ENCODE measurements around the gene RUNX1. TPM values are rescaled to one million over a fixed set of nuclear protein-coding genes. Genes with fewer than 3 reads are reported as not detected.
"Not testable (repeated sequence)": the region's sequence is repeated elsewhere in the genome, so short reads cannot be mapped to it uniquely, and the experiment has no call there.

RUNX1 gene
- total and polyA plus RNA-seq, 7 experiments from 2014 or later, result 27.9 to 154 (median 85.1) TPM

GRCh38 chr21:34994766-34995631, 54.1 kb downstream of the RUNX1 start:
- H3K36me3 Mint-ChIP-seq, result peaks cover 0 to 30% (median 12%) of the 10 kb centered on the region in 5 donors
- Histone ChIP-seq H3K27ac (ENCODE audit: low read depth, low read length) (no peak overlapping the region), H3K9me3 (ENCODE audit: control insufficient read depth in 2 of 3, low read length in 3 of 3) (no peaks in the 10 kb centered on the region), H3K4me3 (ENCODE audit: low read length) (no peak overlapping the region), H3K36me3 (ENCODE audit: control insufficient read depth in 2 of 3, insufficient read depth in 3 of 3, low read length in 3 of 3) (peaks cover 0 to 17% (median 0%) of the 10 kb centered on the region in 3 experiments), H3K4me1 (ENCODE audit: control insufficient read depth in 2 of 2, insufficient read depth in 2 of 2, low read length in 2 of 2) (peaks cover 23 to 53% of the 10 kb centered on the region in 2 donors), H3K27me3 (ENCODE audit: control insufficient read depth in 2 of 2, insufficient read depth in 2 of 2, low read length in 2 of 2) (no peaks in the 10 kb centered on the region)
- no peak overlapping the region for H3K4me3 Mint-ChIP-seq
- H3K9me3 Mint-ChIP-seq, result no peaks in the 10 kb centered on the region
- peaks cover 46 to 70% (median 63%) of the 10 kb centered on the region in 7 donors for H3K4me1 Mint-ChIP-seq
- ChIA-PET POLR2A (interaction anchor here (0.6 to 0.8 kb wide), 3 partner anchors 13 to 56 kb away, joined by 3 to 4 read pairs (median 3); no protein-coding TSS in a partner anchor), CTCF (no interaction called here)
- DNase-seq, result no peak
- H3K27ac Mint-ChIP-seq, result peak overlapping the region in 2 of 9 donors; percentile 78 to 90
- intact Hi-C loops (cut with micrococcal nuclease), result no loop called here
- ATAC-seq, result peak; percentile 73
- H3K27me3 Mint-ChIP-seq, result no peaks in the 10 kb centered on the region

DNA sequence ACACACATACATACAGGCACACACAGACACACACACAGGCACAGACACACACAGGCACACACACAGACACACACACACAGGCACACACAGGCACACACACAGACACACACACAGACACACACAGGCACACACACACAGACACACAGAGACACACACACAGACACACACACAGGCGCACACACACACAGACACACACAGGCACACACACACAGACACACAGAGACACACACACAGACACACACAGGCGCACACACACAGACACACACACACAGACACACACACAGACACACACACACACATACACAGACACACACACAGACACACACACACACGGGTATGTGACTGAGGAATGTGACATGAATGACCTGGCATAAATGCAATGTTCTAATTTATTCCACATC, 55.6 kb downstream of the RUNX1 start:
- Histone ChIP-seq H3K4me1 (ENCODE audit: control insufficient read depth in 2 of 2, insufficient read depth in 2 of 2, low read length in 2 of 2) (peaks cover 34 to 57% of the 10 kb centered on the region in 2 donors), H3K36me3 (ENCODE audit: control insufficient read depth in 2 of 3, insufficient read depth in 3 of 3, low read length in 3 of 3) (peaks cover 0 to 12% (median 0%) of the 10 kb centered on the region in 3 experiments)
- peaks cover 0 to 26% (median 4%) of the 10 kb centered on the region in 5 donors for H3K36me3 Mint-ChIP-seq
- H3K9me3 Mint-ChIP-seq; H3K27ac ChIP-seq (ENCODE audit: low read depth, low read length); H3K4me3 Mint-ChIP-seq; ATAC-seq; CTCF ChIA-PET; H3K9me3 ChIP-seq (ENCODE audit: control insufficient read depth in 2 of 3, low read length in 3 of 3); H3K27me3 ChIP-seq (ENCODE audit: control insufficient read depth in 2 of 2, insufficient read depth in 2 of 2, low read length in 2 of 2); intact Hi-C loops (cut with micrococcal nuclease); H3K27ac Mint-ChIP-seq; H3K27me3 Mint-ChIP-seq; H3K4me3 ChIP-seq (ENCODE audit: low read length); DNase-seq: not testable (repeated sequence)
- POLR2A ChIA-PET, result interaction anchor here (0.9 kb wide), 1 partner anchor 9 kb away, joined by 3 read pairs; no protein-coding TSS in a partner anchor
- H3K4me1 Mint-ChIP-seq, result peaks cover 31 to 70% (median 61%) of the 10 kb centered on the region in 7 donors

DNA sequence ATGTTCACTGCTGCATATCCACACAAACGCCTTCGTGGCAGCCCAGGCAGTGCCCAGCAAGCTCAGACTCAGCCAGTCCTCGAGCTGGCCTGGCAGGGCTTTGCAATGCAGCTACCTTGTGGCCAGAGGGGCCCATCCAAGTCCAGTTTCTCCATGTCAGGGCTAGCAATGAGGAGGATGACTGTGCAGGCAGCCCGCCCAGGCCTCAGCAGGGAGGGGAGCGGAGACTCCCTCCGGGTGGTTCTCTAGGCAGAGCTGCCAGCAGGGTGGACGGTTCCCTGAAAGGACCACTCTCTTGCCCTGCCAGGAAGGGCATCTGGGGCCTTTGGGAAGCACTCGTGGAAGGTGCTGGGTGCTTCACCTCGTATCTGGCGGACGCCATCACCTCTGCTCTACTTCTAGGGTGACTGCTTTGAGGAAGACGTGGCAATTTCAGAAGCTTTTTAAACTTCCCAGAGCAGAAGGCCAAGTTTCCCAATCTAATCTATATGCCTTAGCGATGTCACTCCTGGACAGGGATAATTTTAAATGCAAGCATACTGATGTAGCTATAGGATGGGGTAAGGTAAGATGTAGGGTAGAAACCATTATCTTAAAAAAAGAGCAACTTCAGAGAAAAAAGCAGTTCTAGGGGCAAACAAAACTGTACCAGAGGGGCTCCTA, 56.2 kb downstream of the RUNX1 start:
- H3K36me3 Mint-ChIP-seq, result peaks cover 0 to 24% (median 2%) of the 10 kb centered on the region in 5 donors
- Histone ChIP-seq H3K27me3 (ENCODE audit: control insufficient read depth in 2 of 2, insufficient read depth in 2 of 2, low read length in 2 of 2) (no peaks in the 10 kb centered on the region), H3K4me1 (ENCODE audit: control insufficient read depth in 2 of 2, insufficient read depth in 2 of 2, low read length in 2 of 2) (peaks cover 40 to 59% of the 10 kb centered on the region in 2 donors), H3K4me3 (ENCODE audit: low read length) (no peak overlapping the region), H3K36me3 (ENCODE audit: control insufficient read depth in 2 of 3, insufficient read depth in 3 of 3, low read length in 3 of 3) (peaks cover 0 to 12% (median 0%) of the 10 kb centered on the region in 3 experiments), H3K27ac (ENCODE audit: low read depth, low read length) (no peak overlapping the region), H3K9me3 (ENCODE audit: control insufficient read depth in 2 of 3, low read length in 3 of 3) (no peaks in the 10 kb centered on the region)
- DNase-seq (no peak), ATAC-seq (no peak)
- H3K27me3 Mint-ChIP-seq, result peaks cover 0 to 5% (median 0%) of the 10 kb centered on the region in 5 donors
- no peaks in the 10 kb centered on the region for H3K9me3 Mint-ChIP-seq
- peak overlapping the region in 1 of 9 donors; percentile 18 for H3K27ac Mint-ChIP-seq
- intact Hi-C loops (cut with micrococcal nuclease), result no loop called here
- ChIA-PET POLR2A (interaction anchor here (0.9 kb wide), 1 partner anchor 9 kb away, joined by 3 read pairs; no protein-coding TSS in a partner anchor), CTCF (no interaction called here)
- H3K4me3 Mint-ChIP-seq, result no peak overlapping the region
- H3K4me1 Mint-ChIP-seq, result peaks cover 25 to 70% (median 61%) of the 10 kb centered on the region in 7 donors

GRCh38 chr21:34992180-34992579, 56.9 kb downstream of the RUNX1 start:
- peaks cover 0 to 9% (median 0%) of the 10 kb centered on the region in 3 experiments for H3K36me3 ChIP-seq (ENCODE audit: control insufficient read depth in 2 of 3, insufficient read depth in 3 of 3, low read length in 3 of 3)
- no peaks in the 10 kb centered on the region for H3K9me3 ChIP-seq (ENCODE audit: control insufficient read depth in 2 of 3, low read length in 3 of 3)
- peak overlapping the region in 7 of 9 donors; percentile 6 to 98 (median 94) for H3K27ac Mint-ChIP-seq
- ATAC-seq (no peak), DNase-seq (no peak)
- no peaks in the 10 kb centered on the region for H3K9me3 Mint-ChIP-seq
- ChIA-PET CTCF (no interaction called here), POLR2A (interaction anchor here (1.2 kb wide), 1 partner anchor 58 kb away, joined by 3 read pairs; no protein-coding TSS in a partner anchor)
- H3K4me1 Mint-ChIP-seq, result peaks cover 18 to 70% (median 61%) of the 10 kb centered on the region in 7 donors
- peaks cover 0 to 5% (median 0%) of the 10 kb centered on the region in 5 donors for H3K27me3 Mint-ChIP-seq
- no peak overlapping the region for H3K4me3 ChIP-seq (ENCODE audit: low read length)
- intact Hi-C loops (cut with micrococcal nuclease), result no loop called here
- peaks cover 47 to 59% of the 10 kb centered on the region in 2 donors for H3K4me1 ChIP-seq (ENCODE audit: control insufficient read depth in 2 of 2, insufficient read depth in 2 of 2, low read length in 2 of 2)
- H3K27ac ChIP-seq (ENCODE audit: low read depth, low read length), result no peak overlapping the region
- peaks cover 0 to 22% (median 0%) of the 10 kb centered on the region in 5 donors for H3K36me3 Mint-ChIP-seq
- no peaks in the 10 kb centered on the region for H3K27me3 ChIP-seq (ENCODE audit: control insufficient read depth in 2 of 2, insufficient read depth in 2 of 2, low read length in 2 of 2)
- no peak overlapping the region for H3K4me3 Mint-ChIP-seq

DNA sequence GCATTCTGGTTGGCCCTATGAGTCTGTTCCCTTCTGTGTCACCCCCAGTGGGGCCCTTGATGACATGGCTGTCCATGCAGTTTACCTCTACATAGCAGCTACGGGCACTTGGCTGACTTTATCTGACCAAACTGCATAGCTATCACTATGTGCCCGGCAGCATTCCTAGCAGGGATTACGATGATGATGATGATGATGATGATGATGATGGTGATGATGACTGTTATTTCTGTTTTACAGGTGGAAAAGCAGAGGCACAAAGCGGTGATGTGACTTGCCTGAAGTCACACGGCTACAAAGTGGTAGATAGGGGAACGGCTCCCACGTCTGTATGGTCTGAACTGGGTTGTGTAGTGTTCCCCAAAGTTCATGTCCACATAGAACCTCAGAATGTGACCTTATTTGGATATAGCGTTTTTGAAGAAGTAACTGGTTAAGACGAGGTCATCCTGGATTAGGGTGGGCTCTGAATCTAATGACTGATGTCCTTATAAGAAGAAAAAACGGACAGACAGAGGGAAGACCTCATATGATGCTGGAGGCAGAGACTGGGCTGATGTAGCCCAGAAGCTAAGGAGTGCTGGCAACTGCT, 57.6 kb downstream of the RUNX1 start:
- Histone ChIP-seq H3K9me3 (ENCODE audit: control insufficient read depth in 2 of 3, low read length in 3 of 3) (no peaks in the 10 kb centered on the region), H3K4me3 (ENCODE audit: low read length) (no peak overlapping the region), H3K27me3 (ENCODE audit: control insufficient read depth in 2 of 2, insufficient read depth in 2 of 2, low read length in 2 of 2) (no peaks in the 10 kb centered on the region), H3K36me3 (ENCODE audit: control insufficient read depth in 2 of 3, insufficient read depth in 3 of 3, low read length in 3 of 3) (peaks cover 0 to 9% (median 0%) of the 10 kb centered on the region in 3 experiments), H3K4me1 (ENCODE audit: control insufficient read depth in 2 of 2, insufficient read depth in 2 of 2, low read length in 2 of 2) (peaks cover 48 to 59% of the 10 kb centered on the region in 2 donors), H3K27ac (ENCODE audit: low read depth, low read length) (no peak overlapping the region)
- DNase-seq (no peak), ATAC-seq (no peak)
- Mint-ChIP-seq H3K4me3 (peak overlapping the region in 3 of 10 donors; percentile 27 to 34 (median 28)), H3K4me1 (peaks cover 11 to 70% (median 60%) of the 10 kb centered on the region in 7 donors), H3K36me3 (peaks cover 0 to 19% (median 0%) of the 10 kb centered on the region in 5 donors), H3K27me3 (peaks cover 0 to 5% (median 0%) of the 10 kb centered on the region in 5 donors), H3K9me3 (no peaks in the 10 kb centered on the region), H3K27ac (peak overlapping the region in 8 of 9 donors; percentile 64 to 98 (median 92))
- intact Hi-C loops (cut with micrococcal nuclease), result loop anchor here in 1 of 2 donors (2.0 kb wide), 1 partner anchor 13 kb away; no protein-coding TSS in a partner anchor
- CTCF ChIA-PET, result no interaction called here
- POLR2A ChIA-PET, result interaction anchor here (1.2 kb wide), 1 partner anchor 59 kb away, joined by 3 read pairs; no protein-coding TSS in a partner anchor

- Mint-ChIP-seq H3K27me3 (peaks cover 0 to 5% (median 0%) of the 10 kb centered on the region in 5 donors), H3K4me1 (peaks cover 4 to 70% (median 59%) of the 10 kb centered on the region in 7 donors), H3K27ac (peak overlapping the region in 8 of 9 donors; percentile 64 to 98 (median 92)), H3K9me3 (no peaks in the 10 kb centered on the region), H3K36me3 (peaks cover 0 to 17% (median 4%) of the 10 kb centered on the region in 5 donors), H3K4me3 (peak overlapping the region in 1 of 10 donors; percentile 91)
- no peaks in the 10 kb centered on the region for H3K9me3 ChIP-seq (ENCODE audit: control insufficient read depth in 2 of 3, low read length in 3 of 3)
- ChIA-PET CTCF (no interaction called here), POLR2A (interaction anchor here (1.0 kb wide), 1 partner anchor 57 kb away, joined by 3 read pairs; no protein-coding TSS in a partner anchor)
- no peaks in the 10 kb centered on the region for H3K27me3 ChIP-seq (ENCODE audit: control insufficient read depth in 2 of 2, insufficient read depth in 2 of 2, low read length in 2 of 2)
- H3K36me3 ChIP-seq (ENCODE audit: control insufficient read depth in 2 of 3, insufficient read depth in 3 of 3, low read length in 3 of 3), result peaks cover 0 to 5% (median 0%) of the 10 kb centered on the region in 3 experiments
- intact Hi-C loops (cut with micrococcal nuclease), result loop anchor here in 1 of 2 donors (2.0 kb wide), 1 partner anchor 14 kb away; no protein-coding TSS in a partner anchor
- H3K4me1 ChIP-seq (ENCODE audit: control insufficient read depth in 2 of 2, insufficient read depth in 2 of 2, low read length in 2 of 2), result peaks cover 54 to 59% of the 10 kb centered on the region in 2 donors
- no peak overlapping the region for H3K27ac ChIP-seq (ENCODE audit: low read depth, low read length)
- ATAC-seq (no peak), DNase-seq (no peak)
- H3K4me3 ChIP-seq (ENCODE audit: low read length), result no peak overlapping the region
These were observed 58.3 kb downstream of the RUNX1 start for GRCh38 chr21:34990842-34991241.

Data from naive thymus-derived CD4-positive, alpha-beta T cell (primary cell).